Measurements from ENCODE around the gene ANKRD33.

- TF ChIP-seq, protein P1, sequence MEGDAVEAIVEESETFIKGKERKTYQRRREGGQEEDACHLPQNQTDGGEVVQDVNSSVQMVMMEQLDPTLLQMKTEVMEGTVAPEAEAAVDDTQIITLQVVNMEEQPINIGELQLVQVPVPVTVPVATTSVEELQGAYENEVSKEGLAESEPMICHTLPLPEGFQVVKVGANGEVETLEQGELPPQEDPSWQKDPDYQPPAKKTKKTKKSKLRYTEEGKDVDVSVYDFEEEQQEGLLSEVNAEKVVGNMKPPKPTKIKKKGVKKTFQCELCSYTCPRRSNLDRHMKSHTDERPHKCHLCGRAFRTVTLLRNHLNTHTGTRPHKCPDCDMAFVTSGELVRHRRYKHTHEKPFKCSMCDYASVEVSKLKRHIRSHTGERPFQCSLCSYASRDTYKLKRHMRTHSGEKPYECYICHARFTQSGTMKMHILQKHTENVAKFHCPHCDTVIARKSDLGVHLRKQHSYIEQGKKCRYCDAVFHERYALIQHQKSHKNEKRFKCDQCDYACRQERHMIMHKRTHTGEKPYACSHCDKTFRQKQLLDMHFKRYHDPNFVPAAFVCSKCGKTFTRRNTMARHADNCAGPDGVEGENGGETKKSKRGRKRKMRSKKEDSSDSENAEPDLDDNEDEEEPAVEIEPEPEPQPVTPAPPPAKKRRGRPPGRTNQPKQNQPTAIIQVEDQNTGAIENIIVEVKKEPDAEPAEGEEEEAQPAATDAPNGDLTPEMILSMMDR (conservative IDR thresholded peaks at IDR 0.05; ENCODE audit: low read depth in 2 of 2): no peak
- no peak for TF ChIP-seq STAT1 (IDR thresholded peaks at IDR 0.05; ENCODE audit: unreplicated experiment)
- TF ChIP-seq, protein P2, sequence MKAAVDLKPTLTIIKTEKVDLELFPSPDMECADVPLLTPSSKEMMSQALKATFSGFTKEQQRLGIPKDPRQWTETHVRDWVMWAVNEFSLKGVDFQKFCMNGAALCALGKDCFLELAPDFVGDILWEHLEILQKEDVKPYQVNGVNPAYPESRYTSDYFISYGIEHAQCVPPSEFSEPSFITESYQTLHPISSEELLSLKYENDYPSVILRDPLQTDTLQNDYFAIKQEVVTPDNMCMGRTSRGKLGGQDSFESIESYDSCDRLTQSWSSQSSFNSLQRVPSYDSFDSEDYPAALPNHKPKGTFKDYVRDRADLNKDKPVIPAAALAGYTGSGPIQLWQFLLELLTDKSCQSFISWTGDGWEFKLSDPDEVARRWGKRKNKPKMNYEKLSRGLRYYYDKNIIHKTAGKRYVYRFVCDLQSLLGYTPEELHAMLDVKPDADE (IDR thresholded peaks at IDR 0.05): no peak
- no peak for TF ChIP-seq REST (IDR thresholded peaks at IDR 0.05; ENCODE audit: unreplicated experiment)
Observed at GRCh38 chr12:51874486-51874885, 13.4 kb upstream of the ANKRD33 start.
